A375 (cell line): ENCODE results near the gene GCLM. TPM values are rescaled to one million over a fixed set of nuclear protein-coding genes. Genes with fewer than 3 reads are reported as not detected.

Source experiments
- small RNA-seq: library from RNA; depleted of rRNA; stranded (forward); fragments of <200 nt; gene quantifications from one replicate; pipeline ENCODE3, GENCODE V24; 2014
- total RNA-seq: library from RNA; depleted of rRNA; stranded (reverse); fragments of >200 nt; shearing (Covaris generic); gene quantifications from 2 replicates; pipeline ENCODE4 v1.2.3, GENCODE V29; 2014; rRNA removed

Gene GCLM, protein sequence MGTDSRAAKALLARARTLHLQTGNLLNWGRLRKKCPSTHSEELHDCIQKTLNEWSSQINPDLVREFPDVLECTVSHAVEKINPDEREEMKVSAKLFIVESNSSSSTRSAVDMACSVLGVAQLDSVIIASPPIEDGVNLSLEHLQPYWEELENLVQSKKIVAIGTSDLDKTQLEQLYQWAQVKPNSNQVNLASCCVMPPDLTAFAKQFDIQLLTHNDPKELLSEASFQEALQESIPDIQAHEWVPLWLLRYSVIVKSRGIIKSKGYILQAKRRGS
- 4.8 and 5.3 TPM in 2 replicates for total RNA-seq

DNA sequence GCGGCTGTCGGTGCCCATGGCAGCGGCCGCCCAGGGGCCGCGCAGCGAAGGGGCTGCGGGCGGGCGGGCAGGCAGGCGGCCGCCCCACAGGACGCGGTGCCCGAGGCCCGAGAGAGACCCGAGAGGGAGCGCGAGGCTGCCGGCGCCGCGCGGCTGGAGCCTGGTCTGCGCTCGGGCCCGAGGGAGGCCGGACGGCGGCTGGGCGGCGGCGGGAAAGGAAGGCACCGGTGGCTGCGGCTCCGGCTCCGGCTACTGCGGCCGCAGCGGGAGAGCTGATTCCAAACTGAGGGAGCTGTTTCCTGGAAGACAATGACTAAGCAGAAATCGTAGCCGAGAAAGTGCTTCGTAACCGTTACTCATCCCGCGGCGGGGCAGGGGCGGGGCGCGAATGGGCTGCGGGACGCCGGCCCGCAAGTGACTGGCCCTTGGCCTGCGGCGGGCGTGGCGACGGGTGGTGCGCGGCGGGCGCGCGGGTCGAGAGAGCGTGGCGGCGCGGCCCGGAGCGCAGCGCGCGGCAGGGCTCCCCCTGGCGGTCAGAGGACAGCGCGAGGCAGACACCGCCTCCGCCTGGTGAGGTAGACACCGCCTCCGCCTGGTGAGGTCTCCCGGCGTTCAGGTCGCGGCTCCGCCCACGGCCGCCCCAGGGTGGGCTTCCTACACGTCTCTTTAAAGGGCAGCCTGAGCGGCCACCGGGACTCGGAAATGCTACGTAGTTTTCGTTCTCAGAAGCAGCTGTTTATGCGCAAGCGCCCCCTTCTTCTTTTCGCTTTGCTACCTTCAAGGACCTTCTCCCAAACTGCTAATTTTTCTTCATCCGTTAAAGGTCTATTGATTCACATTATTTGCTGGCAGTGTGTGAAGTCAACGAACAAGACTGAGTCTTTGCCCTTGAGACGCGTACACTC, at the start of gene GCLM:
Gene GCLM, minus strand, starts transcription at position 285 of the 905 bp plus-strand sequence. Its CDS starts 267 bp downstream, at position 18.

DNA sequence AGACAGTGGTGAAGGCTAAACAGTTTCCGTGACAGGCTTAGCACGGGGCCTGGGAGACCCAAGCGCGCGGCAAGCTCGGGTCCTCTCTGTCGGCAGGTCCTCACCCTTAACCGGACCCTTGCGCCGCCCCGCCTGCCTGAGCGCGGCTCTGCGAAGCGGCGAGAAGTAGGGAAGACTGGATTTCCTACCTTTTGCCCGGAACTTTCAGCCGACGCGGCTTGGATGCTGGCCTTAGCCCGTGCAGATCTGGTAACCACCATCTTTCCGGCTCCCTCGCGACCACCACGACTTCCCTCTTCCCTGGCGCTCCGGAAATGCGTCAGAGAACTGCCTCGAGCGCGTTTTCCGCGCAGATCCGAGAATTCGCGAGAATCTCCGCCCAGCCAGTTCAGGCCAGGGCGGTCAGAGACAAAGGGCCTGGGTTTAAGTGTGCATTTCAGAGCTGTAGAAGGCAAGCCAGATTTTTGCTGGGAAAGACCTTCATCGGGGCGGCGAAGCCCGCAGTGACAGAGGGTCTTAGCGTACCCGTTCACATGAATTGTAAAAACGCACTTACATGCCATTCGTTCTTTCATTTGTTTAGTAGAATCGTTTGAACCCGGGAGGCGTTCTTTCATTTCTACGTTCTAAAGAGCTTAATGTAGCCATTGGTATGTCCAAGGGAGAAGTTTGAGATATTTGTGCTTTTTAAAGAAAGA, 30.2 kb downstream of the GCLM start, which contains the start of gene DNTTIP2:
Gene DNTTIP2, minus strand, starts transcription at position 318 of the 698 bp plus-strand sequence. Its CDS starts 58 bp downstream, at position 260.

Small RNA genes within 50 kb of the gene (small RNA-seq; reads per million reads assigned to genes)
- gene AL117351.2 (not detected), gene MIR760 (not detected)

Other genes with a start within 250 kb of the GCLM start
- 110 and 117 TPM in 2 replicates for gene BCAR3, start 227.6 kb downstream of the GCLM start, total RNA-seq
- 35.4 and 42.7 TPM in 2 replicates for gene DNTTIP2, start 30.2 kb downstream of the GCLM start, total RNA-seq
- 0.08 TPM in 1 of 2 replicates, not detected in the other for gene ABCA4, start 211.7 kb upstream of the GCLM start, total RNA-seq